IMR-90 (cell line): ENCODE data around the gene SERPINB8. TPM values are rescaled to one million over a fixed set of nuclear protein-coding genes. Genes with fewer than 3 reads are reported as not detected.

ENCODE experiments used
- ATAC-seq: fragments of 200-7000 bp; cut with Tn5 transposase; 2 replicates; pipeline ENCODE4 v1.9.1; 2020; ENCODE audit warnings: low read depth, mild to moderate bottlenecking, moderate library complexity
- BruUV-seq: library from RNA; stranded (reverse); fragments of 400-500 nt; replicated peaks from 2 replicates; lab custom pipeline; 2021; lab: Mats Ljungman, UMichigan
- CTCF ChIA-PET: fragments of 300-600 bp; formaldehyde crosslinking; extraction: SDS; loops from one replicate; lab custom pipeline; 2021; ENCODE audit warnings: antibody characterized with exemption; lab: Yijun Ruan, JAX
- POLR2A ChIA-PET: fragments of 300-600 bp; sonication (Branson Sonifier 250); formaldehyde crosslinking; loops from one replicate; lab custom pipeline; 2022; ENCODE audit warnings: antibody characterized with exemption; ENCODE audit not compliant: unreplicated experiment; lab: Charles Lee
- DNase-seq: peaks from one replicate; pipeline ENCODE4 v3.0.0; 2013
- H2AFZ ChIP-seq: replicated peaks from 2 replicates; pipeline ENCODE3; 2013; ENCODE audit warnings: low read length, mild to moderate bottlenecking; ENCODE audit not compliant: poor library complexity
- H2AK5ac ChIP-seq: 2 replicates; pipeline ENCODE4 v1.6.1; 2013; ENCODE audit warnings: low read depth, low read length, inconsistent platforms
- H2AK9ac ChIP-seq: replicated peaks from 2 replicates; pipeline ENCODE3; 2013; ENCODE audit warnings: mild to moderate bottlenecking, low read depth, low read length, moderate library complexity; ENCODE audit not compliant: poor library complexity
- H2BK120ac ChIP-seq: 2 replicates; pipeline ENCODE4 v1.6.1; 2013; ENCODE audit warnings: low read depth, low read length, inconsistent platforms
- H2BK15ac ChIP-seq: 3 replicates; pipeline ENCODE4 v1.6.1; 2013; ENCODE audit warnings: low read depth, low read length, inconsistent platforms
- H2BK20ac ChIP-seq: 2 replicates; pipeline ENCODE4 v1.6.1; 2013; ENCODE audit warnings: low read depth, mild to moderate bottlenecking, inconsistent platforms, low read length, moderate library complexity
- H2BK5ac ChIP-seq: 2 replicates; pipeline ENCODE4 v1.6.1; 2013; ENCODE audit warnings: mild to moderate bottlenecking, low read depth, low read length, inconsistent platforms; ENCODE audit not compliant: poor library complexity, severe bottlenecking
- H3K14ac ChIP-seq: replicated peaks from 2 replicates; pipeline ENCODE4 v1.6.1; 2013; ENCODE audit warnings: low read depth, low read length, inconsistent platforms
- H3K18ac ChIP-seq: 2 replicates; pipeline ENCODE4 v1.6.1; 2013; ENCODE audit warnings: low read depth, low read length, control low read depth
- H3K23ac ChIP-seq: 2 replicates; pipeline ENCODE4 v1.6.1; 2013; ENCODE audit warnings: low read depth, low read length, inconsistent platforms
- H3K27ac ChIP-seq: 2 replicates; pipeline ENCODE4 v1.5.1; 2013; ENCODE audit warnings: mild to moderate bottlenecking, control low read depth, low read length; ENCODE audit not compliant: insufficient read depth
- H3K27me3 ChIP-seq: 2 replicates; pipeline ENCODE4 v1.6.1; 2013; ENCODE audit warnings: low read length; ENCODE audit not compliant: control insufficient read depth, insufficient read depth
- H3K36me3 ChIP-seq: 2 replicates; pipeline ENCODE4 v1.6.1; 2013; ENCODE audit warnings: low read length, mixed read lengths; ENCODE audit not compliant: control insufficient read depth, insufficient read depth
- H3K4ac ChIP-seq: 2 replicates; pipeline ENCODE4 v1.6.1; 2013; ENCODE audit warnings: low read depth, low read length, inconsistent platforms
- H3K4me1 ChIP-seq: 2 replicates; pipeline ENCODE4 v1.6.1; 2013; ENCODE audit warnings: low read length, mixed read lengths; ENCODE audit not compliant: control insufficient read depth, insufficient read depth
- H3K4me2 ChIP-seq: 2 replicates; pipeline ENCODE4 v1.6.1; 2013; ENCODE audit warnings: low read depth, mild to moderate bottlenecking, control low read depth, low read length, moderate library complexity
- H3K4me3 ChIP-seq: 2 replicates; pipeline ENCODE4 v1.5.1; 2013; ENCODE audit warnings: low read depth, mild to moderate bottlenecking, control low read depth, low read length, moderate library complexity; ENCODE audit not compliant: insufficient read depth
- H3K56ac ChIP-seq: 2 replicates; pipeline ENCODE4 v1.6.1; 2013; ENCODE audit warnings: low read length, inconsistent platforms; ENCODE audit not compliant: insufficient read depth; ENCODE audit errors: extremely low read depth
- H3K79me1 ChIP-seq, 2 experiments: 2 replicates each; pipeline ENCODE4 v1.6.1; 2013; ENCODE audit warnings: low read length in 2 of 2, inconsistent platforms in 1 of 2, low read depth in 1 of 2
- H3K9ac ChIP-seq: 2 replicates; pipeline ENCODE4 v1.6.1; 2013; ENCODE audit warnings: low read depth, low read length, control low read depth
- H3K9me1 ChIP-seq: 2 replicates; pipeline ENCODE4 v1.6.1; 2013; ENCODE audit warnings: low read length, inconsistent platforms; ENCODE audit not compliant: insufficient read depth
- H3K9me3 ChIP-seq: 2 replicates; pipeline ENCODE4 v1.6.1; 2013; ENCODE audit warnings: low read length; ENCODE audit not compliant: control insufficient read depth, insufficient read depth
- H4K20me1 ChIP-seq: 2 replicates; pipeline ENCODE4 v1.6.1; 2013; ENCODE audit warnings: low read length, inconsistent platforms; ENCODE audit not compliant: insufficient read depth
- H4K5ac ChIP-seq: 2 replicates; pipeline ENCODE4 v1.6.1; 2013; ENCODE audit warnings: mild to moderate bottlenecking, low read depth, low read length, control low read depth
- H4K8ac ChIP-seq, 2 experiments: 2 replicates each; pipeline ENCODE4 v1.6.1; 2013; ENCODE audit warnings: low read depth in 2 of 2, low read length in 2 of 2, control low read depth in 1 of 2, inconsistent platforms in 1 of 2
- H4K91ac ChIP-seq: 2 replicates; pipeline ENCODE4 v1.6.1; 2013; ENCODE audit warnings: low read depth, low read length, inconsistent platforms; ENCODE audit not compliant: insufficient read depth
- MAZ ChIP-seq: IDR thresholded peaks from 2 replicates; pipeline ENCODE4 v1.6.1; 2012; ENCODE audit warnings: low read depth, mild to moderate bottlenecking, low read length, improper control_type of control experiment, moderate library complexity, borderline replicate concordance
- RAD21 ChIP-seq: IDR thresholded peaks from 2 replicates; pipeline ENCODE4 v1.6.1; 2012; ENCODE audit warnings: low read length, improper control_type of control experiment
- RFX5 ChIP-seq: IDR thresholded peaks from 2 replicates; pipeline ENCODE4 v1.8.0; 2012; ENCODE audit warnings: low read depth, mild to moderate bottlenecking, low read length, moderate library complexity
- WGBS, 2 experiments: methylation state at CpG; one replicate each; pipeline versions ENCODE4 v1.1.5 to v1.1.7; 2013; ENCODE audit warnings: missing lambda C conversion rate in 2 of 2; ENCODE audit not compliant: insufficient read length in 1 of 2; ENCODE audit errors: extremely low coverage in 2 of 2; 5-methylcytosine and 5-hydroxymethylcytosine counted together
- dilution Hi-C: fragments of 300-500 bp; cut with HindIII; formaldehyde crosslinking; loops from one replicate; pipeline ENCODE4 v1.14.3; 2018; ENCODE audit warnings: low sequenced_read_pairs; ENCODE audit not compliant: unreplicated experiment
- in situ Hi-C: fragments of 300-500 bp; cut with MboI; formaldehyde crosslinking; loops from 3 replicates; pipeline ENCODE4 v1.14.3; 2019; ENCODE audit warnings: low sequenced_read_pairs, inconsistent platforms, mixed read lengths
- intact Hi-C: fragments of 100-400 bp; cut with micrococcal nuclease; formaldehyde crosslinking; loops from 2 replicates; pipeline ENCODE4 v1.10.0; 2022
- polyA plus RNA-seq, 3 experiments: library from polyadenylated mRNA; depleted of rRNA; stranded (reverse); fragments of >200 nt; gene quantifications; 2 replicates each; pipeline ENCODE4 v1.2.3, GENCODE V29; 2012; ENCODE audit warnings: low replicate concordance in 1 of 3
- total RNA-seq: library from RNA; depleted of rRNA; stranded (reverse); fragments of >200 nt; gene quantifications from 2 replicates; pipeline ENCODE4 v1.2.3, GENCODE V29; 2012

SERPINB8 gene
- total and polyA plus RNA-seq, 2 of the 4 experiments (the other 2 are of a cell fraction), result 14.3 to 16.7 TPM

DNA sequence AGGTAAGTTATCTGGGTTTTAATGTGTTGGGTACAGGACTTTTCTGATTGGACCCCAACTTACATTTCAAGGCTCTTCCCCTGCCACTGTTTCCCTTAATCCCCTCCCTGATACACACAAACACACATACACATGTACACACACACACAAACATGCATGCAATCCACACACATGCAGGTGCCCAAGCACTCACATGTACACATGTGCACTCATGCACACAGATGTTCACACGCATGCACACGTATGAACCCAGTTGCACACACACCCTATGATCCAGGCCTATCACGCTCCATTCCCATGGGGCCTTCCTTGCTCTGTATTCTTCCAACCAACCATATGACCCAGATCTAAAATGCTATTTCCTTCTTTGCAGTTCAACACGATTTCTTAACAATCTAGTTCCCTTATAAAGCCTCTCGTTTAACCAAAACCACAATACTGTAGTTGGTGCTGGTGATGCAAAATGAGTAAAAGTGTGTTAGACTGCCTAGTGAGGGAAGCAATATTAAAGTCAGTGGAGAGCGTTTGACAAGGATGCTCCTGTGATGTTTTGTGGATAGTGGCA lies 11.1 kb downstream of the SERPINB8 start:
- BruUV-seq, result no TSS peak
- Histone ChIP-seq H2BK20ac (no peak overlapping the region), H2BK120ac (no peak overlapping the region), H4K20me1 (no peaks in the 10 kb centered on the region), H2BK5ac (no peak overlapping the region), H3K18ac (no peak overlapping the region), H3K9ac (no peak overlapping the region), H3K23ac (no peak overlapping the region), H3K4ac (no peak overlapping the region), H3K27ac (no peak overlapping the region), H3K9me3 (no peaks in the 10 kb centered on the region), H2BK15ac (no peak overlapping the region), H2AK9ac (no peak overlapping the region), H3K36me3 (peaks cover 20% of the 10 kb centered on the region), H4K91ac (no peak overlapping the region), H3K4me3 (no peak overlapping the region), H4K5ac (no peak overlapping the region), H4K8ac (no peak overlapping the region), H3K79me1 (peaks cover 21 to 36% of the 10 kb centered on the region in 2 experiments), H3K4me1 (no peaks in the 10 kb centered on the region), H3K4me2 (no peak overlapping the region), H3K56ac (no peak overlapping the region), H2AFZ (no peak overlapping the region), H3K27me3 (no peaks in the 10 kb centered on the region), H3K14ac (no peak overlapping the region), H3K9me1 (no peaks in the 10 kb centered on the region; the same call in 1 of the 2 replicates), H2AK5ac (no peak overlapping the region)
- intact Hi-C loops (no loop called here), dilution Hi-C loops (no loop called here), in situ Hi-C loops (no loop called here)
- ChIA-PET CTCF (no interaction called here), POLR2A (no interaction called here)
- ATAC-seq (no peak), DNase-seq (no peak)
- WGBS, 2 experiments, result 88% methylated on average over 3 of the region's 6 CpGs; no CpG with 5 or more reads in 1 of the 2 experiments
- no peak for TF ChIP-seq RFX5
- TF ChIP-seq MAZ, result no peak
- TF ChIP-seq RAD21, result no peak
